Erythroblast (primary cell): Measurements from ENCODE around the gene SEMA3F.

ENCODE experiments used
- GATA1 ChIP-seq: IDR thresholded peaks from 2 replicates; pipeline ENCODE4 v1.6.1; 2011; ENCODE audit warnings: low read depth, mild to moderate bottlenecking, control low read depth, low read length, moderate library complexity
- POLR2A ChIP-seq: IDR thresholded peaks from 2 replicates; pipeline ENCODE4 v1.6.1; 2011; ENCODE audit warnings: mild to moderate bottlenecking, low read length

DNA sequence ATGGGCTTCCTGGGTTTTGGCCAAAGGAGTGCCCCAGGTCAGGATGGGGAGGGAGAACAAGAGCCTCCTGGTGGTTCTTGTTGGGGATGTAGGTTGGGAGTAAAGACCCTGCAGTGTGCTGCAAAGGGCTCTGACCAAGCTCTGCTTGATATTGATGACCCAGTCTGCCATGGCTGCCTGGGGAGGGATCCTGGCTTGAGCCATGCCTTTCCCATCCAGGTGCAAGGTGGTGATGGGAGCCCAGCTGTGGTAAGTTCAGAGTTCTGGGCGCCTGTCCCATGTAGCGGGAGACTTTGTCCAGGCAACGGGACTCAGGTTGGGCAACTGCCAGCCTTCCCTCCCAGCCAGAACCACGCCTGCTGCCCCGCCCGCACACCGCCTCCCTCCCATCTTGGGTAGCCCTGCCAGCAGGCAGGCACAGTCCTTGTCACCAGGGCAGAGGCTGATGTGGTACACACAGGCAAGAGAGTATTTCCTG is 83.5 kb downstream of the SEMA3F start:
- TF ChIP-seq POLR2A: no peak
- TF ChIP-seq GATA1: no peak
